Measurements from ENCODE around the gene MYH3.

GRCh38 chr17:10697092-10698081 lies 40.3 kb upstream of the MYH3 start, which contains the start of the genes ADPRM and SCO1:
- TF ChIP-seq POLR2A (IDR thresholded peaks at IDR 0.05; ENCODE audit: low read length) (peak; percentile 94), GATA1 (IDR thresholded peaks at IDR 0.05; ENCODE audit: low read depth, low read length) (no peak)

All from erythroblast (primary cell).